ENCODE measurements around the gene ANTXR1.

DNA sequence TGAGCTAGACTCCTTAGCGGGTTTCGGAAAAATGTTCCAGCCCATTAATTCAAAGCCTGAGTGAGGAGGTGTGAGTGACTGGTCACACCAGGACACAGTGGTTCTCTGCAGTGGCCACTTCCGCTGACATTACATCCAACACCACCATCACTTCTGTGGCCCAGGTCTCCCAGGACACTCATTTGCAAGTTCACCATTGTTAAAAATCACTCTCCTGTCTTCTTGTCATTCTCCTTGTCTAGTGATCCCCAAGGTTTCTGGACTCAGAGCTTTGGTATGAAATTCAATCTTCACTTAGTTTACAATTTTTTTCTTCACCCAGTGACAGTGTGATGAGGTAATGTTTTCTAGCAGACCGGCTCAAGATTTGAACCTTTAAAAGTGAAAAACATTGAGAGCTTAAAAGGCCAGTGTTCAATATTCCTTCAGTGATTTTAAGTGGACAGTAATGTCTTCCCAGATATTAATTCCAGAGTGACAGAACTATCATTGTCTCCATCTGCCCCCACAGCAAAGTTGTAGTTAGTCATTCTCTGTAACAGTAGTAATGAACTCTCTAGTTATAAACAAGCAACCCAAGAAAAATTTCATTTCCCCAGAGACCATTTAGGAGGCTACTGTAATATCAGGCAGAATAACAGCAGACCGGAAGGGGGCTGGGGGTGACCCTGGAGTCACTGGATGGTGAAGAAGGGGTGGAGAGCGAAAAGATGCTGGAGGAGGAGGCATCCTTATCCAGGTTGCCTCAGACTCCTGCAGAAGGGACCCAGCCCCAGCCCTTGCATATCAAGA lies 209.2 kb downstream of the ANTXR1 start:
- TF ChIP-seq RFX5 (IDR thresholded peaks at IDR 0.05; ENCODE audit: low read length) (no peak), TEAD4 (IDR thresholded peaks at IDR 0.05; ENCODE audit: borderline replicate concordance, insufficient read depth) (no peak)
- TF ChIP-seq, protein P1, sequence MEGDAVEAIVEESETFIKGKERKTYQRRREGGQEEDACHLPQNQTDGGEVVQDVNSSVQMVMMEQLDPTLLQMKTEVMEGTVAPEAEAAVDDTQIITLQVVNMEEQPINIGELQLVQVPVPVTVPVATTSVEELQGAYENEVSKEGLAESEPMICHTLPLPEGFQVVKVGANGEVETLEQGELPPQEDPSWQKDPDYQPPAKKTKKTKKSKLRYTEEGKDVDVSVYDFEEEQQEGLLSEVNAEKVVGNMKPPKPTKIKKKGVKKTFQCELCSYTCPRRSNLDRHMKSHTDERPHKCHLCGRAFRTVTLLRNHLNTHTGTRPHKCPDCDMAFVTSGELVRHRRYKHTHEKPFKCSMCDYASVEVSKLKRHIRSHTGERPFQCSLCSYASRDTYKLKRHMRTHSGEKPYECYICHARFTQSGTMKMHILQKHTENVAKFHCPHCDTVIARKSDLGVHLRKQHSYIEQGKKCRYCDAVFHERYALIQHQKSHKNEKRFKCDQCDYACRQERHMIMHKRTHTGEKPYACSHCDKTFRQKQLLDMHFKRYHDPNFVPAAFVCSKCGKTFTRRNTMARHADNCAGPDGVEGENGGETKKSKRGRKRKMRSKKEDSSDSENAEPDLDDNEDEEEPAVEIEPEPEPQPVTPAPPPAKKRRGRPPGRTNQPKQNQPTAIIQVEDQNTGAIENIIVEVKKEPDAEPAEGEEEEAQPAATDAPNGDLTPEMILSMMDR (IDR thresholded peaks at IDR 0.05): no peak

Data from SK-N-SH (cell line).